ENCODE results near the gene TCERG1. TPM values are rescaled to one million over a fixed set of nuclear protein-coding genes. Genes with fewer than 3 reads are reported as not detected.
A peak's percentile ranks its signal among the peaks of the same experiment; 100 is the strongest.

The TCERG1 gene
- total RNA-seq, 1 donor, result 71.7 TPM

DNA sequence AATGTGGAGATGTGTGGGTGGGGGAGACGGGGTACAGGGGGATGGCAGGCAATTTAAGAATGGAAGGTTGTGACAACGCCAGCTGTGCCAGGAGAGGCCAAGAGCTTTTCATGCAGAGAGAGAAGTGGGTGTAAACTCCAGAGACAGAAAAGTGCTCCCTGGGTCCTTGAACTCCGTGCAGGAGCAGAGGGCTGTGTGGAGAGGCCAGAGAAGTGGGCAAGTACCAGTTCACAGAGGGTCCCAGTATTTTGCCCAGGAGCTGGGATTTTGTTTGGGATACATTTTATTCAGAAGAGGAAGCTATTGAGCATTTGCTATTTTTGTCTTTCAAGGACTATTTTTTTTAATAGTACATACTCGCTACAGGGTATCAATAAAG, 19.5 kb upstream of the TCERG1 start:
- TF ChIP-seq, protein P1, sequence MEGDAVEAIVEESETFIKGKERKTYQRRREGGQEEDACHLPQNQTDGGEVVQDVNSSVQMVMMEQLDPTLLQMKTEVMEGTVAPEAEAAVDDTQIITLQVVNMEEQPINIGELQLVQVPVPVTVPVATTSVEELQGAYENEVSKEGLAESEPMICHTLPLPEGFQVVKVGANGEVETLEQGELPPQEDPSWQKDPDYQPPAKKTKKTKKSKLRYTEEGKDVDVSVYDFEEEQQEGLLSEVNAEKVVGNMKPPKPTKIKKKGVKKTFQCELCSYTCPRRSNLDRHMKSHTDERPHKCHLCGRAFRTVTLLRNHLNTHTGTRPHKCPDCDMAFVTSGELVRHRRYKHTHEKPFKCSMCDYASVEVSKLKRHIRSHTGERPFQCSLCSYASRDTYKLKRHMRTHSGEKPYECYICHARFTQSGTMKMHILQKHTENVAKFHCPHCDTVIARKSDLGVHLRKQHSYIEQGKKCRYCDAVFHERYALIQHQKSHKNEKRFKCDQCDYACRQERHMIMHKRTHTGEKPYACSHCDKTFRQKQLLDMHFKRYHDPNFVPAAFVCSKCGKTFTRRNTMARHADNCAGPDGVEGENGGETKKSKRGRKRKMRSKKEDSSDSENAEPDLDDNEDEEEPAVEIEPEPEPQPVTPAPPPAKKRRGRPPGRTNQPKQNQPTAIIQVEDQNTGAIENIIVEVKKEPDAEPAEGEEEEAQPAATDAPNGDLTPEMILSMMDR (IDR thresholded peaks at IDR 0.05; ENCODE audit: insufficient read depth, low read depth, low read length), result no peak
- H3K4me3 ChIP-seq (ENCODE audit: low read depth, low read length), result no peak overlapping the region
- no peak for DNase-seq (ENCODE audit: low read depth)

GRCh38 chr5:146428658-146429057, 18.5 kb upstream of the TCERG1 start:
- TF ChIP-seq, protein P1 (IDR thresholded peaks at IDR 0.05; ENCODE audit: insufficient read depth, low read depth, low read length), result no peak
- H3K4me3 ChIP-seq (ENCODE audit: low read depth, low read length), result no peak overlapping the region
- DNase-seq (ENCODE audit: low read depth), result no peak

- no peak for DNase-seq (ENCODE audit: low read depth)
- H3K4me3 ChIP-seq (ENCODE audit: low read depth, low read length), result no peak overlapping the region
- TF ChIP-seq, protein P1 (IDR thresholded peaks at IDR 0.05; ENCODE audit: insufficient read depth, low read depth, low read length), result no peak
Observed at GRCh38 chr5:146440353-146440752, 6.8 kb upstream of the TCERG1 start.

DNA sequence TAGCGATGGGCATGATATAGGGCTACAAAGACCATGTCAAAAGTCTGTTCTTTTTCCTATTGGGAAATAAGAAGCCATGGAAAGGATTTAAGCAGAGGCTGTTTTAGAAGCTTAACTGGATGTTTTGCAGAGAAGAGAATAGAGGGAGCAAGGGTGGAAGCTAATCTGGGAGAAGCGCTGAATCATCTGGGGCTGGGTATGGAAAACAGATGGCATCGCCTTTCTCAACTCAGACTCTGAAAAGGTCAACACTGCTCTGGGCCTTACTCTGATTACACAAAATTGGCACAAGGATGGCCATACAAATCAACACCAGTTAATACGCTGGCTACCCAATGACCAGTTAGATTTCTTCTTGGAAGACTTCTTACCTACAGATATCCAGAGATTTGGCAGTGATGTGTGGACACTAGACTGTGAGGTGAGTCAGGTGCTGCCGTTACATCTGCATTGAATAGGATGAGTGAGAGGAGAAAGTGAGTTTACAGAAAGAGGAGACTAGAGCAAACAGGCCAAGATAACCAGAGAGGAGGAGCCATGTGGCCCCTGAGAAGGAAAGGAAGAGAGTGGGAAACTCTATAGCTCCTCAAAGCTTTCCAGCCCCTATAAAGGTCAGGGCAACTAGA, 6.2 kb upstream of the TCERG1 start:
- no peak overlapping the region for H3K4me3 ChIP-seq (ENCODE audit: low read depth, low read length)
- DNase-seq (ENCODE audit: low read depth), result peak; percentile 24
- TF ChIP-seq, protein P1 (IDR thresholded peaks at IDR 0.05; ENCODE audit: insufficient read depth, low read depth, low read length), result no peak

GRCh38 chr5:146441896-146442295, 5.2 kb upstream of the TCERG1 start:
- no peak overlapping the region for H3K4me3 ChIP-seq (ENCODE audit: low read depth, low read length)
- DNase-seq (ENCODE audit: low read depth), result no peak
- TF ChIP-seq, protein P1 (IDR thresholded peaks at IDR 0.05; ENCODE audit: insufficient read depth, low read depth, low read length), result no peak

GRCh38 chr5:146447734-146448380, 724 bp downstream of the TCERG1 start:
- DNase-seq (ENCODE audit: low read depth), result peak; percentile 44
- TF ChIP-seq, protein P1 (IDR thresholded peaks at IDR 0.05; ENCODE audit: insufficient read depth, low read depth, low read length), result no peak

More at GRCh38 chr5:146447734-146448380, 724 bp downstream of the TCERG1 start:
- H3K4me3 ChIP-seq (ENCODE audit: low read depth, low read length), result peak overlapping the region; percentile 93
